SK-N-MC (cell line): Measurements from ENCODE around the gene EMP3.
A peak's percentile ranks its signal among the peaks of the same experiment; 100 is the strongest.

ENCODE experiments used
- DNase-seq: peaks from one replicate; pipeline ENCODE4 v3.0.0-alpha.2; 2011; ENCODE audit warnings: low read depth, low spot score
- H3K27ac ChIP-seq: fragments of 200-600 bp; sonication (generic); 2 replicates; pipeline ENCODE4 v1.5.1; 2016; ENCODE audit warnings: mixed run types
- H3K36me3 ChIP-seq: fragments of 200-600 bp; sonication (generic); 2 replicates; pipeline ENCODE4 v1.6.1; 2017; ENCODE audit warnings: antibody characterized with exemption, low read length, mixed read lengths; ENCODE audit not compliant: insufficient read depth
- H3K4me3 ChIP-seq: fragments of 200-600 bp; sonication (generic); 2 replicates; pipeline ENCODE4 v1.5.1; 2016
- H3K9ac ChIP-seq: fragments of 200-600 bp; sonication (generic); 2 replicates; pipeline ENCODE4 v1.8.0; 2017; ENCODE audit warnings: mixed run types, mixed read lengths; ENCODE audit not compliant: insufficient read length
- H3K9me3 ChIP-seq: fragments of 200-600 bp; sonication (generic); 2 replicates; pipeline ENCODE4 v1.6.1; 2017; ENCODE audit warnings: low read depth, mild to moderate bottlenecking, antibody characterized with exemption, low read length, moderate library complexity, mixed read lengths
- EZH2 ChIP-seq: fragments of 200-600 bp; sonication (generic); IDR thresholded peaks from one replicate; pipeline ENCODE4 v1.6.1; 2017; ENCODE audit warnings: antibody characterized with exemption
- FOXP2 ChIP-seq: optimal IDR thresholded peaks from 2 replicates; pipeline ENCODE3; 2011; ENCODE audit warnings: mild to moderate bottlenecking, moderate library complexity; ENCODE audit not compliant: insufficient read depth; ENCODE audit errors: extremely low read length, control extremely low read depth
- POLR2AphosphoS5 ChIP-seq: IDR thresholded peaks from 2 replicates; pipeline ENCODE4 v1.6.1; 2012; ENCODE audit warnings: mild to moderate bottlenecking, low read depth, low read length, borderline replicate concordance

EMP3 gene

DNA sequence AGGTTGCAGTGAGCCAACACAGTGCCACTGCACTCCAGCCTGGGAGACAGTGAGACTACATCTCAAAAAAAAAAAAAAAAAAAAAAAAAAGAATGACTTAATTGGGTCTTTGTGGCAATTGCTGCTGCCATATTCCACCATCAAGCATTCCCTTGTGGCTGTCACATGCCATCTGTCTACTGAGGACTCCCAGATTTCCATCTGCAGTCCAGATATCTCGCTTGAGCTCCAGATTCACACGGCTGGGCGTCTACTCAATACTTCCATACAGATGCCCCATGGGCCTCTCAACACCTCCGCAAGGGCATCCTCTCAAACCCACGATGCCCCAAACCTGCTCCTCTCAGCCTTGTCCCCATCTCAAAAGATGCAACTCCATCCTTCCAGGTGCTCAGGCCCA lies 25.5 kb downstream of the EMP3 start:
- H3K4me3 ChIP-seq, result no peak overlapping the region
- no peak for DNase-seq
- TF ChIP-seq EZH2, result no peak
- no peak for TF ChIP-seq FOXP2
- no peak for TF ChIP-seq POLR2AphosphoS5
- no peak overlapping the region for H3K27ac ChIP-seq
- no peaks in the 10 kb centered on the region for H3K9me3 ChIP-seq
- H3K9ac ChIP-seq, result no peak overlapping the region
- H3K36me3 ChIP-seq, result no peaks in the 10 kb centered on the region

DNA sequence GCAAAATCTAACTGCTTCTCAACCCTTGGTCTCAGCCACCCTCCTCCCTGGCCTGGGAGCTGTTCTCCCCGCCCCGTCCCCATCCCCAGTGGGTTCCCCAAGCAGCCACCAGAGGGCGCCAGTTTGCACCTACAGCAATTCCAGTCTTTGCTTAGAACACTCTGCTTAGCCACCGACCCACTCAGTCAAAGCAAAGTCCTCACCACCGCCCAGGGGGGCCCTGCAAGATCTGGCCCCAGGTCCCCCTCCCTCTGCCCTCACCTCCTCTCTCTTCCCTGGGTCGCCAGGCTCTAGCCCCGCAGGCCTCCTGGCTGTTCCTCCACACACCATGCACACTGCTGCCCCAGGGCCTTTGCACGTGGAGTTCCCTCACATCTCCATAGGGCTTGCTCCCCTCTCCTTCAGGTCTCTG lies 26.0 kb downstream of the EMP3 start:
- H3K4me3 ChIP-seq, result no peak overlapping the region
- no peaks in the 10 kb centered on the region for H3K9me3 ChIP-seq
- no peak overlapping the region for H3K9ac ChIP-seq
- H3K27ac ChIP-seq, result no peak overlapping the region
- no peaks in the 10 kb centered on the region for H3K36me3 ChIP-seq
- no peak for DNase-seq
- TF ChIP-seq FOXP2 (no peak), EZH2 (no peak), POLR2AphosphoS5 (no peak)

DNA sequence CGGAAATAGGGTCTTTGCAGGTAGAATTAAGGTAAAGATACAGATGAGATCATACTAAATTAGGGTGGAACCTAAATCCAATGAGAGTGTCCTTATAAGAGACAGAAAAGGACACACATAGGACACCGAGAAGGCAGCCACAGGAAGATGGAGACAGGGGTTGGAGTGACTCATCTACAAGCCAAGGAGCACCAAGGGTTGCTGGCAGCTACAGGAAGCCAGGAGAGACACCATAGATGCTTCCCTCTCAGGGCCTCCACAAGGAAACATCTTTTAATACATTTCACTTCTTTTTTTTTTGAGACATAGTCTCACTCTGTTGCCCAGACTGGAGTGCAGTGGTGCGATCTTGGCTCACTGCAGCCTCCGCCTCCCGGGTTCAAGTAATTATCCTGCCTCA lies 28.3 kb downstream of the EMP3 start:
- TF ChIP-seq FOXP2 (no peak), EZH2 (no peak), POLR2AphosphoS5 (no peak)
- Histone ChIP-seq H3K9me3 (no peaks in the 10 kb centered on the region), H3K4me3 (no peak overlapping the region), H3K36me3 (no peaks in the 10 kb centered on the region), H3K9ac (no peak overlapping the region), H3K27ac (no peak overlapping the region)
- no peak for DNase-seq

DNA sequence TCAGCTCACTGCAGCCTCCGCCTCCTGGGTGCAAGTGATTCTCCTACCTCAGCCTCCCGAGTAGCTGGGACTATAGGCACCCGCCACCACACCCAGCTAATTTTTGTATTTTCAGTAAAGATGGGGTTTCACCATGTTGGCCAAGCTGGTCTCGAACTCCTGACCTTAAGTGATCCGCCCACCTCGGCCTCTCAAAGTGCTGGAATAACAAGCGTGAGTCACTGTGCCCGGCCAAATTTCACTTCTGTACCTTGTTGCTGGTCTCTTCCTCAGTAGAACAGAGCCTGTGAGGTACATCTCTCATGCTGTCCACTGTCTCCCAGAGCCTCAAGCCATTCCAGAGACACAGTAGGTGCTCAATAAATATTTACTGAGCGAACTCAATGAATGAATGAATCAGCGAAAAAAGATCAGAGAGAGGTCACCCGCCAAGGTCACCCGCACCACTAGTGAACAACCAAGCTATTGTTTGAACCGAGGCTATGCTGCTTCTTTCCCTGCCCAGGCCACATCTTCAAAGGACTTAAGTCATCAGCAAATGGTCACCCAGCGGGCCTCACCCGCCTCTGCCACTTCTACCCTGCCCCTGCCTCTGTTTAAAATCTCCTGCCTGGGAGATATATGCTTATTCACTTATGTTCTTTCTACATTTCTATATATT lies 29.1 kb downstream of the EMP3 start:
- Histone ChIP-seq H3K4me3 (no peak overlapping the region), H3K36me3 (no peaks in the 10 kb centered on the region), H3K9ac (no peak overlapping the region), H3K9me3 (no peaks in the 10 kb centered on the region), H3K27ac (no peak overlapping the region)
- DNase-seq, result no peak
- TF ChIP-seq POLR2AphosphoS5, result no peak
- no peak for TF ChIP-seq EZH2
- no peak for TF ChIP-seq FOXP2

DNA sequence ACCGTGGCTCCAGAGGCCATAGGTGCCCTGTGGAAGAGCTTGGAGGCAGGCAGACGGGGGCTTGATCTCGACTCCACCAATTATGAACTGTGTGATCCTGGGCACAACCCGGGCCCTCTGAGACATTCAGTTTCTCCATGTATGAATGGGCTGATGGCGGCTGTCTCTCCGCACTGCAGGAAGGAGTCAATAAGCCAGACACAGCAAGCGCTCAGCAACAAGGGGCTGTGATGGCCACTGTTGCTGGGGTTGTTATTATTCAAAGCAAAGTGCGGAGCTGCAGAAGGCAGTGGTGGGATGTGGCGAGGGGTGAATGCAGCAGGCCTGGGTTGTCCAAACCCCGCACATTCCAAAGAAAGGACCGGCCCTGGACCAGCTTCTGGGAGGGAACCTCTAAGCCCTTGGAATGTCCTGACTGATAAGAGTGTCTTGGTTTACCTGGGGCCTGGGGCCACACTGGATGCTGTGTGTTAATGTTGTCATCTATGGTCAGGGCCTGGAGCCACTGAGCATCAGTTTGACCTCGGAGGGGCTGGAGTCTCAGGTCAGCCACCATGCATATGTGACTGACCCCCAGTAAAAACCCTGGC lies 30.1 kb downstream of the EMP3 start:
- no peak overlapping the region for H3K27ac ChIP-seq

DNA sequence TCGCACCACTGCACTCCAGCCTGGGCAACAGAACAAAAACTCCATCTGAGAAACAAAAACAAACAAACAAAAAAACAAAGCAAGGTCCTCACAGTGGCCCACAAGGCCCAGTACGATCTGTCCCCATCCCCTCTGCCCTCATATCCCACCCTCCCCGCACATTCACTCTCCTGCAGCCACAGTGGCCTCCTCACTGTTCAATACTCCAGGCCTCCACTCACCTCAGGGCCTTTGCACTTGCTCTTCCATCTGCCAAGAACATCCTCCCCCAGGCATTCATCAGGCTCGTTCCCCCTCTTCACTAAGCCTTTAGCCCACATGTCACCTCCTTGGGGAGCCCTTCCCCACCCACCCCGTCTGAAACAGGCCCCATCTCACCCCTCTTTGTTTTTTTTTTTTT lies 33.8 kb downstream of the EMP3 start:
- H3K9ac ChIP-seq, result no peak overlapping the region
- TF ChIP-seq EZH2 (no peak), FOXP2 (no peak)
- H3K4me3 ChIP-seq, result no peak overlapping the region
- no peak overlapping the region for H3K27ac ChIP-seq
- H3K9me3 ChIP-seq, result no peaks in the 10 kb centered on the region
- no peak for DNase-seq
- no peaks in the 10 kb centered on the region for H3K36me3 ChIP-seq

More for the DNA sequence above, 30.1 kb downstream of the EMP3 start:
- H3K4me3 ChIP-seq, result no peak overlapping the region
- TF ChIP-seq FOXP2, result no peak
- TF ChIP-seq EZH2, result no peak
- no peak for TF ChIP-seq POLR2AphosphoS5
- no peaks in the 10 kb centered on the region for H3K9me3 ChIP-seq
- no peaks in the 10 kb centered on the region for H3K36me3 ChIP-seq
- no peak for DNase-seq
- H3K9ac ChIP-seq, result no peak overlapping the region

DNA sequence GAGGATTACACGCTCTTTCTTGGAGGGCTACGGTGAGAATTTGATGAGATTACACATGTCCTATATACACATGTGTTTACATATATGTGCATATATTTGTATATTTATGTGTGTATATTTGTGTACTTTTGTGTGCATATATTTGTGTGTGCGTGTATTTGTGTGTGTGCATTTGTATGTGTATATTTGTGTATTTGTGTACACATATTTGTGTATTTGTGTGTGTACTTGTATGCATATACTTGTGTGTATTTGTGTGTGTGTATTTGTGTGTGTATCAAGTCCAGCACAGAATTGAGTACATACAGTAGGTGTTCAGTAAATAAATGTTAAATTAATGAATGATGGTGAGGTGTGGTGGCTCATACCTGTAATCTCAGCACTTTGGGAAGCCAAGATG lies 36.6 kb downstream of the EMP3 start:
- no peak for DNase-seq
- Histone ChIP-seq H3K27ac (no peak overlapping the region), H3K9ac (no peak overlapping the region), H3K9me3 (no peaks in the 10 kb centered on the region), H3K36me3 (no peaks in the 10 kb centered on the region), H3K4me3 (no peak overlapping the region)
- TF ChIP-seq FOXP2, result no peak
- TF ChIP-seq EZH2, result no peak
- no peak for TF ChIP-seq POLR2AphosphoS5

DNA sequence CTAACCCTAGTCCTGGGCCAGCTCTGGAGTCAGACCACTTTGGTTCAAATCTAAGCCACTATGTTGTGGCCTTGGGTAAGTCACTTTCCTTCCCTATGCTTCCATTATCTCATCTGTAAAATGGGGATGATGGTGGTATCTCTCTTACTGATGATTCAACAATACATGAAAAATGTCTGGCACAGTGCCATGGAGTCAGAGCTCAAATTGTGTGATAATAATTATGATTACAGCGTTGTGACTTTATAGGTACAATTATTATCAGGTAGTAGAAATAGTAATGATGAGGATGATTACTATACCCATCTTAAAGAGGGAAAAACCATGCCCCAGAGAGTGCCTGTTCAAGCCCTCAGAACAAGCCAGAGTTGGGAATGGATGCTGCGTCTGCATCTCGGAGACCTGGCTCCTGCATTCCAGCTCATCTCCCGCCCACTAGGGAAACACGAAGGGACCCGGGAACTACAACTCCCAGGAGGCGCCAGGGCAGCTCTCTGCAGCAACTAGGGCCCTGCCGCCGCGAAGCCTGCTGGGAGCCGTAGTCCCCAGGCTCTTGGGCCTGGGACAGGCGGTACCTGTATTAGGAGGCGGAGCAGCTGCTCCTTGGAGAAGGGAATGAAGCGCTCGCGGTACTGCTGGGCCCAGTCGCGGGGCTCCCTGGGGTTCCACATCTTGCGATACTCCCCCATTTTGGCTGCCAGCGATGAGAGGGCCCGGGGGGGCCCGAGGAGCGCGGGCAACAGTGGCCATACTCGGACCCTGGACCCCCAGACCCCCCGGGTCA lies 37.6 kb downstream of the EMP3 start:
- DNase-seq, result peak; percentile 78
- H3K4me3 ChIP-seq, result peak overlapping the region; percentile 88
- H3K9me3 ChIP-seq, result no peaks in the 10 kb centered on the region
- H3K36me3 ChIP-seq, result no peaks in the 10 kb centered on the region
- peak overlapping the region; percentile 88 for H3K27ac ChIP-seq
- H3K9ac ChIP-seq, result peak overlapping the region; percentile 86
- TF ChIP-seq FOXP2 (no peak), EZH2 (no peak), POLR2AphosphoS5 (peak; percentile 46; the same call in 1 of the 2 replicates)
